HEK293 (cell line): ENCODE results near the gene SLC25A30.

ENCODE experiments used
- CTCF ChIA-PET: fragments of 350-600 bp; formaldehyde crosslinking; extraction: SDS; loops from one replicate; lab custom pipeline; 2021; ENCODE audit warnings: antibody characterized with exemption; lab: Yijun Ruan, JAX
- POLR2A ChIA-PET: fragments of 300-600 bp; formaldehyde crosslinking; extraction: SDS; loops from one replicate; lab custom pipeline; 2020; ENCODE audit warnings: antibody characterized with exemption, inconsistent platforms; lab: Yijun Ruan, JAX
- H3K27ac ChIP-seq: fragments of 200-500 bp; sonication (Bioruptor generic); 2 replicates; pipeline ENCODE4 v1.5.1; 2014; ENCODE audit warnings: low read depth, low read length, control low read depth, inconsistent platforms; ENCODE audit errors: extremely low read depth
- H3K36me3 ChIP-seq, 2 experiments: fragments of 200-500 bp in 1 of 2; sonication (Bioruptor generic) in 1 of 2; 1 replicate in 1 of 2; 2 replicates in 1 of 2; pipeline ENCODE4 v1.5.1; 2014 to 2017; ENCODE audit warnings: inconsistent platforms in 2 of 2, low read length in 2 of 2; ENCODE audit not compliant: control insufficient read depth in 2 of 2, insufficient read depth in 1 of 2
- H3K4me1 ChIP-seq: fragments of 200-500 bp; sonication (Bioruptor generic); 2 replicates; pipeline ENCODE4 v1.5.1; 2014; ENCODE audit warnings: mild to moderate bottlenecking, low read length, inconsistent platforms; ENCODE audit not compliant: control insufficient read depth, insufficient read depth
- H3K4me3 ChIP-seq: 2 replicates; pipeline ENCODE4 v1.5.1; 2011; ENCODE audit warnings: low read depth, mild to moderate bottlenecking, control low read depth, low read length, moderate library complexity
- H3K9me3 ChIP-seq: fragments of 200-500 bp; sonication (Bioruptor generic); 2 replicates; pipeline ENCODE4 v1.5.1; 2014; ENCODE audit warnings: low read depth, low read length, inconsistent platforms; ENCODE audit not compliant: control insufficient read depth, insufficient read depth
- BCL11A ChIP-seq: fragments of 450-650 bp; formaldehyde crosslinking; IDR thresholded peaks from 2 replicates; pipeline ENCODE4 v1.5.1; 2016; ENCODE audit warnings: low read depth, missing biosample characterization, missing genetic modification characterization
- IKZF3 ChIP-seq: fragments of 450-650 bp; IDR thresholded peaks from 2 replicates; pipeline ENCODE4 v1.5.0; 2018; ENCODE audit warnings: missing biosample characterization, mild to moderate bottlenecking, missing genetic modification characterization, moderate library complexity
- PRDM1 ChIP-seq: fragments of 450-650 bp; formaldehyde crosslinking; IDR thresholded peaks from 2 replicates; pipeline ENCODE4; 2016; ENCODE audit warnings: missing biosample characterization, missing genetic modification characterization
- REPIN1 ChIP-seq: fragments of 450-650 bp; formaldehyde crosslinking; IDR thresholded peaks from 2 replicates; pipeline ENCODE4 v1.5.1; 2017; ENCODE audit warnings: missing biosample characterization, missing genetic modification characterization, low read depth
- ZNF169 ChIP-seq: fragments of 450-650 bp; formaldehyde crosslinking; IDR thresholded peaks from 2 replicates; pipeline ENCODE4 v1.5.1; 2016; ENCODE audit warnings: missing biosample characterization, missing genetic modification characterization
- ZNF214 ChIP-seq: fragments of 450-650 bp; formaldehyde crosslinking; IDR thresholded peaks from 2 replicates; pipeline ENCODE4 v1.5.1; 2017; ENCODE audit warnings: missing biosample characterization, mild to moderate bottlenecking, missing genetic modification characterization, borderline replicate concordance
- ZNF335 ChIP-seq: fragments of 450-650 bp; formaldehyde crosslinking; conservative IDR thresholded peaks from 2 replicates; pipeline ENCODE4 v1.5.1; 2016; ENCODE audit warnings: missing biosample characterization, missing genetic modification characterization
- ZNF521 ChIP-seq: fragments of 450-650 bp; formaldehyde crosslinking; IDR thresholded peaks from 2 replicates; pipeline ENCODE4 v1.5.1; 2017; ENCODE audit warnings: missing biosample characterization, mild to moderate bottlenecking, missing genetic modification characterization
- ZNF585B ChIP-seq: fragments of 450-650 bp; formaldehyde crosslinking; IDR thresholded peaks from 2 replicates; pipeline ENCODE4 v1.5.1; 2016; ENCODE audit warnings: missing biosample characterization, missing genetic modification characterization
- ZNF654 ChIP-seq: fragments of 450-650 bp; formaldehyde crosslinking; IDR thresholded peaks from 2 replicates; pipeline ENCODE4 v1.5.1; 2016; ENCODE audit warnings: low read depth, missing biosample characterization, missing genetic modification characterization
- ZNF768 ChIP-seq: fragments of 450-650 bp; formaldehyde crosslinking; IDR thresholded peaks from 2 replicates; pipeline ENCODE4 v1.5.1; 2018; ENCODE audit warnings: missing biosample characterization, mild to moderate bottlenecking, missing genetic modification characterization
- ZNF791 ChIP-seq: fragments of 450-650 bp; formaldehyde crosslinking; IDR thresholded peaks from 2 replicates; pipeline ENCODE4 v1.5.1; 2016; ENCODE audit warnings: missing biosample characterization, missing genetic modification characterization
- TF ChIP-seq, protein P1 (sequence below): fragments of 450-650 bp; formaldehyde crosslinking; conservative IDR thresholded peaks from 2 replicates; pipeline ENCODE4 v1.5.1; 2016; ENCODE audit warnings: low read depth, missing biosample characterization, missing genetic modification characterization
- TF ChIP-seq, protein P2 (sequence below): IDR thresholded peaks from 2 replicates; pipeline ENCODE4 v1.6.1; 2011; ENCODE audit warnings: mild to moderate bottlenecking, low read depth, low read length, borderline replicate concordance
- TF ChIP-seq, protein P3 (sequence below): fragments of 450-650 bp; formaldehyde crosslinking; IDR thresholded peaks from 2 replicates; pipeline ENCODE4 v1.5.1; 2016; ENCODE audit warnings: missing biosample characterization, missing genetic modification characterization

The SLC25A30 gene

DNA sequence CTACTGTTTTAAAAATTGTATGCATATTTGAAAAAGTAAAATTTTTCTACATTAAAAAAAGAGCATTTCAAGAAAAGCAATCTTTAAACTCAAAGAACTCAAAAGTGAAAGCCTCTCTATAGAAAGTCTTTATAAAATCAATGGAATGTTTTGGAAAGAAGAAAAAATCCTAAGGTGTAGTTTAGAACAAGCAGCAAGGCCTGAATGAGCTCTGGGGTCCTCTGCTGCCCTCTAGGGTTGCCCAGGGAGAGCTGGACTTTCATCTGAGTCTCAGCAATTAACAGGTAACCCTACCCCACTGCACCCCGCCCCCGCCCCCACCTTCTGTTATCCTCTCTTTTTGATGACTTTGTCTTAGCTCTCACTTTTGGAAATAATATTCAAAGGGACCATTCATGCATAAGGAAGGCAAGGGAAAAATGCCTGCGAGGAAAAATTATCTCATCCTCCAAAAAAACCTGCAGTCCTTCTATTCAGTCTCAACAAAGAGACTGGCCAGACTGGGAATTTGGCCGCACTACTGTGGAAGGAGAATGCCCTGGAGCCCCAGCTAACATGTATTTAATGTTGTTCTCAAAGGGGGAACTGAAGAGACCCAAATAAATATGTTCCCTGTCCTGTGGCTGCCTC is 24.1 kb downstream of the SLC25A30 start:
- no peak overlapping the region for H3K27ac ChIP-seq
- no peaks in the 10 kb centered on the region for H3K9me3 ChIP-seq
- 0 out of 2 replicates have a peak, but pooled peaks cover 3% of the 10 kb centered on the region for H3K4me1 ChIP-seq
- no peak overlapping the region for H3K4me3 ChIP-seq
- TF ChIP-seq ZNF169 (tag by site-specific recombination), result no peak
- TF ChIP-seq PRDM1, result peak; percentile 72
- TF ChIP-seq ZNF214 (tag by site-specific recombination), result no peak
- TF ChIP-seq ZNF335 (tag by site-specific recombination), result no peak
- TF ChIP-seq ZNF654 (tag by site-specific recombination), result 0 out of 2 replicates have a peak, but pooled peaks have one; percentile 26
- ChIA-PET POLR2A (interaction anchor here (0.6 to 1.5 kb wide), 3 partner anchors 53 to 62 kb away, joined by 3 to 7 read pairs (median 3); no protein-coding TSS in a partner anchor), CTCF (interaction anchor here (0.5 to 3.3 kb wide), 12 partner anchors 9 to 347 kb away, joined by 3 to 23 read pairs (median 4); no protein-coding TSS in a partner anchor)
- H3K36me3 ChIP-seq, result peaks cover 5 to 22% of the 10 kb centered on the region in 2 experiments; a peak in 2 of 3 replicates

DNA sequence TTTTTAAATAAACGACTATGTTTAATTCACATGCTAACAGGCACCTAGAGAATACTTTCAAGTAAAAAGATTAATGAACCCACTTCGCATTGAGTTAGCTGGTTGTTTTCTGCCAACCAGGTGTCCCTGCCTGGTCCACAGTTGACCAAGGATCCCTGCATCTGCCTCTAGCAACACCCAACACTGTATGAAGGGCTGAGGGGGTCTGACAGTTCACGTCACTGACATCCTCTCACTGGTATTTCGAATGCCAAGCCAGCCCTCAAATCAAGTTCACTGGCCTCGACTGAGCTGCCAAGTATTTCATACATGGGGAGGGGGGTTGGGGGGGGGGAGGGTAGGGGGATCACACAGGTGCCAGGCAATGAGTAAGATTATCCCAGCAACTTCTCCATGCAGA is 25.4 kb downstream of the SLC25A30 start:
- H3K9me3 ChIP-seq, result no peaks in the 10 kb centered on the region
- peaks cover 5 to 12% of the 10 kb centered on the region in 2 experiments; a peak in 2 of 3 replicates for H3K36me3 ChIP-seq
- TF ChIP-seq IKZF3 (tag by site-specific recombination) (no peak), BCL11A (no peak), REPIN1 (tag by site-specific recombination) (no peak), ZNF521 (tag by site-specific recombination) (no peak), ZNF585B (tag by site-specific recombination) (no peak), ZNF768 (tag by site-specific recombination) (no peak), ZNF791 (tag by site-specific recombination) (no peak)
- TF ChIP-seq, protein P1, sequence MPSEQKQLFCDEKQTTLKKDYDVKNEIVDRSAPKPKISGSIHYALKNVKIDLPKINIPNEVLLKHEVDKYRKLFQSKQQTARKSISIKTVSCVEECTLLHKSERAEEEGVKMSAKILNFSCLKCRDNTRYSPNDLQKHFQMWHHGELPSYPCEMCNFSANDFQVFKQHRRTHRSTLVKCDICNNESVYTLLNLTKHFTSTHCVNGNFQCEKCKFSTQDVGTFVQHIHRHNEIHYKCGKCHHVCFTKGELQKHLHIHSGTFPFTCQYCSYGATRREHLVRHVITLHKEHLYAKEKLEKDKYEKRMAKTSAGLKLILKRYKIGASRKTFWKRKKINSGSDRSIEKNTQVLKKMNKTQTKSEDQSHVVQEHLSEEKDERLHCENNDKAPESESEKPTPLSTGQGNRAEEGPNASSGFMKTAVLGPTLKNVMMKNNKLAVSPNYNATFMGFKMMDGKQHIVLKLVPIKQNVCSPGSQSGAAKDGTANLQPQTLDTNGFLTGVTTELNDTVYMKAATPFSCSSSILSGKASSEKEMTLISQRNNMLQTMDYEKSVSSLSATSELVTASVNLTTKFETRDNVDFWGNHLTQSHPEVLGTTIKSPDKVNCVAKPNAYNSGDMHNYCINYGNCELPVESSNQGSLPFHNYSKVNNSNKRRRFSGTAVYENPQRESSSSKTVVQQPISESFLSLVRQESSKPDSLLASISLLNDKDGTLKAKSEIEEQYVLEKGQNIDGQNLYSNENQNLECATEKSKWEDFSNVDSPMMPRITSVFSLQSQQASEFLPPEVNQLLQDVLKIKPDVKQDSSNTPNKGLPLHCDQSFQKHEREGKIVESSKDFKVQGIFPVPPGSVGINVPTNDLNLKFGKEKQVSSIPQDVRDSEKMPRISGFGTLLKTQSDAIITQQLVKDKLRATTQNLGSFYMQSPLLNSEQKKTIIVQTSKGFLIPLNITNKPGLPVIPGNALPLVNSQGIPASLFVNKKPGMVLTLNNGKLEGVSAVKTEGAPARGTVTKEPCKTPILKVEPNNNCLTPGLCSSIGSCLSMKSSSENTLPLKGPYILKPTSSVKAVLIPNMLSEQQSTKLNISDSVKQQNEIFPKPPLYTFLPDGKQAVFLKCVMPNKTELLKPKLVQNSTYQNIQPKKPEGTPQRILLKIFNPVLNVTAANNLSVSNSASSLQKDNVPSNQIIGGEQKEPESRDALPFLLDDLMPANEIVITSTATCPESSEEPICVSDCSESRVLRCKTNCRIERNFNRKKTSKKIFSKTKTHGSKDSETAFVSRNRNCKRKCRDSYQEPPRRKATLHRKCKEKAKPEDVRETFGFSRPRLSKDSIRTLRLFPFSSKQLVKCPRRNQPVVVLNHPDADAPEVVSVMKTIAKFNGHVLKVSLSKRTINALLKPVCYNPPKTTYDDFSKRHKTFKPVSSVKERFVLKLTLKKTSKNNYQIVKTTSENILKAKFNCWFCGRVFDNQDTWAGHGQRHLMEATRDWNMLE, result no peak
- TF ChIP-seq, protein P2, sequence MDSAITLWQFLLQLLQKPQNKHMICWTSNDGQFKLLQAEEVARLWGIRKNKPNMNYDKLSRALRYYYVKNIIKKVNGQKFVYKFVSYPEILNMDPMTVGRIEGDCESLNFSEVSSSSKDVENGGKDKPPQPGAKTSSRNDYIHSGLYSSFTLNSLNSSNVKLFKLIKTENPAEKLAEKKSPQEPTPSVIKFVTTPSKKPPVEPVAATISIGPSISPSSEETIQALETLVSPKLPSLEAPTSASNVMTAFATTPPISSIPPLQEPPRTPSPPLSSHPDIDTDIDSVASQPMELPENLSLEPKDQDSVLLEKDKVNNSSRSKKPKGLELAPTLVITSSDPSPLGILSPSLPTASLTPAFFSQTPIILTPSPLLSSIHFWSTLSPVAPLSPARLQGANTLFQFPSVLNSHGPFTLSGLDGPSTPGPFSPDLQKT, result no peak
- TF ChIP-seq, protein P3, sequence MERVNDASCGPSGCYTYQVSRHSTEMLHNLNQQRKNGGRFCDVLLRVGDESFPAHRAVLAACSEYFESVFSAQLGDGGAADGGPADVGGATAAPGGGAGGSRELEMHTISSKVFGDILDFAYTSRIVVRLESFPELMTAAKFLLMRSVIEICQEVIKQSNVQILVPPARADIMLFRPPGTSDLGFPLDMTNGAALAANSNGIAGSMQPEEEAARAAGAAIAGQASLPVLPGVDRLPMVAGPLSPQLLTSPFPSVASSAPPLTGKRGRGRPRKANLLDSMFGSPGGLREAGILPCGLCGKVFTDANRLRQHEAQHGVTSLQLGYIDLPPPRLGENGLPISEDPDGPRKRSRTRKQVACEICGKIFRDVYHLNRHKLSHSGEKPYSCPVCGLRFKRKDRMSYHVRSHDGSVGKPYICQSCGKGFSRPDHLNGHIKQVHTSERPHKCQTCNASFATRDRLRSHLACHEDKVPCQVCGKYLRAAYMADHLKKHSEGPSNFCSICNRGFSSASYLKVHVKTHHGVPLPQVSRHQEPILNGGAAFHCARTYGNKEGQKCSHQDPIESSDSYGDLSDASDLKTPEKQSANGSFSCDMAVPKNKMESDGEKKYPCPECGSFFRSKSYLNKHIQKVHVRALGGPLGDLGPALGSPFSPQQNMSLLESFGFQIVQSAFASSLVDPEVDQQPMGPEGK (tag by site-specific recombination), result no peak
- H3K4me3 ChIP-seq, result no peak overlapping the region
- ChIA-PET CTCF (interaction anchor here (0.6 to 3.3 kb wide), 8 partner anchors 10 to 52 kb away, joined by 3 to 23 read pairs (median 4); partner anchors contain the start of gene TPT1), POLR2A (interaction anchor here (0.8 kb wide), 1 partner anchor 51 kb away, joined by 3 read pairs; no protein-coding TSS in a partner anchor)
- 0 out of 2 replicates have a peak, but pooled peaks cover 3% of the 10 kb centered on the region for H3K4me1 ChIP-seq
- no peak overlapping the region for H3K27ac ChIP-seq
